Mesenchymal stem cell (in vitro differentiated cells and primary cell): Measurements from ENCODE around the gene MMP24.

Experiments
- DNase-seq: peaks from one replicate; pipeline ENCODE4 v3.0.0-alpha.2; 2013
- H2AFZ ChIP-seq: one replicate; pipeline ENCODE4 v1.6.1; 2013; ENCODE audit warnings: low read depth, mild to moderate bottlenecking, control low read depth, inconsistent platforms, low read length, moderate library complexity
- H2AK5ac ChIP-seq: 2 replicates; pipeline ENCODE4 v1.6.1; 2013; ENCODE audit warnings: low read length, moderate library complexity, mild to moderate bottlenecking, inconsistent platforms; ENCODE audit not compliant: severe bottlenecking
- H2BK120ac ChIP-seq: one replicate; pipeline ENCODE4 v1.6.1; 2013; ENCODE audit warnings: low read depth, mild to moderate bottlenecking, inconsistent platforms, low read length, moderate library complexity
- H2BK12ac ChIP-seq, 2 experiments: one replicate each; pipeline ENCODE4 v1.6.1; 2013; ENCODE audit warnings: inconsistent platforms in 2 of 2, low read length in 2 of 2, mild to moderate bottlenecking in 2 of 2, moderate library complexity in 2 of 2, control low read depth in 1 of 2
- H2BK15ac ChIP-seq: one replicate; pipeline ENCODE4 v1.6.1; 2013; ENCODE audit warnings: mild to moderate bottlenecking, low read depth, inconsistent platforms; ENCODE audit not compliant: poor library complexity, severe bottlenecking
- H2BK5ac ChIP-seq: 2 replicates; pipeline ENCODE4 v1.6.1; 2013; ENCODE audit warnings: low read depth, mild to moderate bottlenecking, low read length, control low read depth, inconsistent platforms; ENCODE audit not compliant: poor library complexity, severe bottlenecking
- H3K14ac ChIP-seq, 2 experiments: one replicate each; pipeline ENCODE4 v1.6.1; 2013; ENCODE audit warnings: inconsistent platforms in 2 of 2, low read length in 2 of 2, control low read depth in 1 of 2, mild to moderate bottlenecking in 1 of 2, moderate library complexity in 1 of 2
- H3K18ac ChIP-seq, 2 experiments: one replicate each; pipeline ENCODE4 v1.6.1; 2013; ENCODE audit warnings: inconsistent platforms in 2 of 2, low read length in 2 of 2, control low read depth in 1 of 2, low read depth in 1 of 2, mild to moderate bottlenecking in 1 of 2
- H3K23ac ChIP-seq, 2 experiments: one replicate each; pipeline ENCODE4 v1.6.1; 2013; ENCODE audit warnings: inconsistent platforms in 2 of 2, low read length in 2 of 2, mild to moderate bottlenecking in 2 of 2, moderate library complexity in 2 of 2, control low read depth in 1 of 2
- H3K27ac ChIP-seq: 2 replicates; pipeline ENCODE4 v1.5.1; 2013; ENCODE audit warnings: mild to moderate bottlenecking, moderate library complexity, low read length, control low read depth, inconsistent platforms; ENCODE audit not compliant: poor library complexity, severe bottlenecking
- H3K27me3 ChIP-seq, 2 experiments: 2 replicates each; pipeline versions ENCODE4 v1.6.1 to v1.7.0; 2013; ENCODE audit warnings: low read length in 2 of 2, mild to moderate bottlenecking in 2 of 2, moderate library complexity in 2 of 2, control low read depth in 1 of 2, inconsistent platforms in 1 of 2; ENCODE audit not compliant: control insufficient read depth in 1 of 2, insufficient read depth in 1 of 2
- H3K36me3 ChIP-seq, 2 experiments: 2 replicates each; pipeline versions ENCODE4 v1.6.1 to v1.7.0; 2013; ENCODE audit warnings: low read length in 2 of 2, control low read depth in 1 of 2, inconsistent platforms in 1 of 2, low read depth in 1 of 2, mild to moderate bottlenecking in 1 of 2; ENCODE audit not compliant: insufficient read depth in 2 of 2, control insufficient read depth in 1 of 2
- H3K4ac ChIP-seq, 2 experiments: one replicate each; pipeline ENCODE4 v1.6.1; 2013; ENCODE audit warnings: inconsistent platforms in 2 of 2, low read length in 2 of 2, mild to moderate bottlenecking in 2 of 2, moderate library complexity in 2 of 2, control low read depth in 1 of 2, low read depth in 1 of 2
- H3K4me1 ChIP-seq: 2 replicates; pipeline ENCODE4 v1.6.1; 2013; ENCODE audit warnings: low read depth, low read length, control low read depth; ENCODE audit not compliant: control insufficient read depth, insufficient read depth
- H3K4me2 ChIP-seq: 2 replicates; pipeline ENCODE4 v1.6.1; 2013; ENCODE audit warnings: low read length, mild to moderate bottlenecking, inconsistent platforms; ENCODE audit not compliant: poor library complexity, severe bottlenecking
- H3K4me3 ChIP-seq, 2 experiments: 2 replicates each; pipeline versions ENCODE4 v1.5.1 to v1.7.0; 2013; ENCODE audit warnings: low read length in 2 of 2, mild to moderate bottlenecking in 2 of 2, control low read depth in 1 of 2, low read depth in 1 of 2; ENCODE audit not compliant: insufficient read depth in 1 of 2
- H3K79me1 ChIP-seq: replicated peaks from 2 replicates; pipeline ENCODE4 v1.6.1; 2013; ENCODE audit warnings: mild to moderate bottlenecking, control low read depth, low read length, inconsistent platforms; ENCODE audit not compliant: poor library complexity, severe bottlenecking
- H3K9ac ChIP-seq: 2 replicates; pipeline ENCODE4 v1.7.0; 2013; ENCODE audit warnings: mild to moderate bottlenecking, low read length, moderate library complexity
- H3K9me3 ChIP-seq: 2 replicates; pipeline ENCODE4 v1.7.0; 2013; ENCODE audit warnings: mild to moderate bottlenecking, low read length; ENCODE audit not compliant: control insufficient read depth
- H4K8ac ChIP-seq: one replicate; pipeline ENCODE4 v1.6.1; 2013; ENCODE audit warnings: inconsistent platforms, mild to moderate bottlenecking, low read length, moderate library complexity
- H4K91ac ChIP-seq: one replicate; pipeline ENCODE4 v1.6.1; 2013; ENCODE audit warnings: mild to moderate bottlenecking, low read length, inconsistent platforms
- WGBS: methylation state at CpG from one replicate; pipeline ENCODE4 v1.1.7; 2013; ENCODE audit warnings: mixed read lengths; 5-methylcytosine and 5-hydroxymethylcytosine counted together

MMP24 gene

GRCh38 chr20:35320396-35321126 is 94.1 kb downstream of the MMP24 start:
- 72% methylated on average over 3 of the region's 3 CpGs for WGBS
- DNase-seq: peak; percentile 85
- H2BK15ac ChIP-seq: peak overlapping the region; percentile 21

GRCh38 chr20:35325401-35325800 is 98.9 kb downstream of the MMP24 start:
- Histone ChIP-seq H2BK15ac (no peak overlapping the region), H3K36me3 (peaks cover 0 to 10% of the 10 kb centered on the region in 2 experiments), H3K4ac (no peak overlapping the region), H3K4me2 (no peak overlapping the region), H3K27me3 (no peaks in the 10 kb centered on the region), H3K9ac (no peak overlapping the region), H3K4me1 (peaks cover 9% of the 10 kb centered on the region), H3K14ac (no peak overlapping the region), H3K9me3 (no peaks in the 10 kb centered on the region), H3K23ac (no peak overlapping the region), H2AFZ (no peak overlapping the region), H2BK12ac (no peak overlapping the region), H3K27ac (no peak overlapping the region), H4K91ac (no peak overlapping the region), H3K18ac (no peak overlapping the region), H2BK120ac (no peak overlapping the region), H2AK5ac (peak overlapping the region; percentile 89), H2BK5ac (no peak overlapping the region), H3K79me1 (peaks cover 4% of the 10 kb centered on the region), H4K8ac (no peak overlapping the region), H3K4me3 (no peak overlapping the region)
- 94% methylated on average over 6 of the region's 6 CpGs for WGBS
- DNase-seq: no peak

More at GRCh38 chr20:35320396-35321126, 94.1 kb downstream of the MMP24 start:
- H3K4ac ChIP-seq: peak overlapping the region in 1 of 2 experiments; percentile 19
- H3K23ac ChIP-seq: no peak overlapping the region
- H3K18ac ChIP-seq: peak overlapping the region; percentile 16 to 70
- peak overlapping the region; percentile 32 to 44 for H2BK12ac ChIP-seq
- peak overlapping the region; percentile 25 for H3K9ac ChIP-seq
- no peak overlapping the region for H2AFZ ChIP-seq
- peak overlapping the region; percentile 82 for H2AK5ac ChIP-seq
- peak overlapping the region; percentile 100 for H3K27ac ChIP-seq
- peak overlapping the region; percentile 30 for H2BK120ac ChIP-seq
- H3K79me1 ChIP-seq: peaks cover 8% of the 10 kb centered on the region
- H3K9me3 ChIP-seq: no peaks in the 10 kb centered on the region
- H3K4me3 ChIP-seq: peak overlapping the region in 1 of 2 experiments; percentile 1
- no peak overlapping the region for H3K14ac ChIP-seq
- peak overlapping the region; percentile 98 for H2BK5ac ChIP-seq
- H4K91ac ChIP-seq: no peak overlapping the region
- peak overlapping the region; percentile 33 for H4K8ac ChIP-seq
- no peak overlapping the region for H3K4me2 ChIP-seq
- H3K36me3 ChIP-seq: peaks cover 3 to 4% of the 10 kb centered on the region in 2 experiments
- H3K4me1 ChIP-seq: peaks cover 16% of the 10 kb centered on the region
- no peaks in the 10 kb centered on the region for H3K27me3 ChIP-seq

GRCh38 chr20:35326021-35326739 is 99.7 kb downstream of the MMP24 start:
- Histone ChIP-seq H2AK5ac (peak overlapping the region; percentile 50), H3K9ac (no peak overlapping the region), H4K8ac (no peak overlapping the region), H3K27ac (no peak overlapping the region), H3K23ac (no peak overlapping the region), H2BK15ac (no peak overlapping the region), H2BK12ac (peak overlapping the region; percentile 7 to 12), H3K4ac (peak overlapping the region in 1 of 2 experiments; percentile 10), H2AFZ (no peak overlapping the region), H3K36me3 (peaks cover 0 to 10% of the 10 kb centered on the region in 2 experiments), H3K9me3 (no peaks in the 10 kb centered on the region), H3K18ac (peak overlapping the region in 1 of 2 experiments; percentile 30), H3K27me3 (no peaks in the 10 kb centered on the region), H3K4me3 (no peak overlapping the region), H4K91ac (no peak overlapping the region), H3K4me2 (no peak overlapping the region), H3K4me1 (peaks cover 6% of the 10 kb centered on the region), H2BK120ac (no peak overlapping the region), H3K79me1 (peaks cover 4% of the 10 kb centered on the region), H3K14ac (no peak overlapping the region), H2BK5ac (no peak overlapping the region)
- 72% methylated on average over 11 of the region's 11 CpGs for WGBS
- DNase-seq: no peak
